GM18861 (cell line): Measurements from ENCODE around the gene MAP4K1.
"Not testable (repeated sequence)": the region's sequence is repeated elsewhere in the genome, so short reads cannot be mapped to it uniquely, and the experiment has no call there.

Experiments used
- ATAC-seq: cut with Tn5 transposase; IDR thresholded peaks from one replicate; pipeline ENCODE4 v1.9.1; 2021; ENCODE audit not compliant: unreplicated experiment

Gene MAP4K1

DNA sequence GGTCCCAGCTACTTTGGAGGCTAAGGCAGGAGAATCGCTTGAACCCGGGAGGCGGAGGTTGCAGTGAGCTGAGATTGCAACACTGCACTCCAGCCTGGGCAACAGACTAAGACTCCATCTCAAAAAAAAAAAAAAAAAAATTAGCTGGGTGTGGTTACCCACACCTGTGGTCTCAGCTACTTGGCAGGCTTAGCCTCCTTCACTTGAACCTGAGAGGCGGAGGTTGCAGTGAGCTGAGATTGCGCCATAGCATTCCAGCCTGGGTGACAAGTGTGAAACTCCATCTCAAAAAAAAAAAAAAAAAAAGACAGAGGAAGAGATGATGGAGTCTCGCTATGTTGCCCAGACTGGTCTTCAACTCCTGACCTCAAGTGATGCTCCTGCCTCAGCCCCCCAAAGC is 38.4 kb downstream of the MAP4K1 start:
- ATAC-seq, result not testable (repeated sequence)

DNA sequence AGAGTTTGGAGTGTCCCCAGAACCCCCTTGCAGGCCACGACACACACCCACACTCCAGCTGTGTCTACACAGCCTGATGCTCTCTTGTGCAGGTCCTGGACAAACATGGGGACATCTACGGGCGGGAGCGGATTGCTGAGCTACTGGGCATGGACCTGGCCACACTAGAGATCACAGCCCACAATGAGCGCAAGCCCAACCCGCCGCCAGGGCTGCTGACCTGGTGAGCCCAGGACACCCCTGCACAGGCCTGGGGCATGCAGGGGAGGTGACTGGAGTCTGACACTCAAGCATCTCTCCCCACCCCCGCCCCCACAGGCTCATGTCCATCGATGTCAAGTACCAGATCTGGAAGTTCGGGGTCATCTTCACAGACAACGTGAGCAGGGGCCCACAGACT is 39.9 kb downstream of the MAP4K1 start:
- no peak for ATAC-seq

DNA sequence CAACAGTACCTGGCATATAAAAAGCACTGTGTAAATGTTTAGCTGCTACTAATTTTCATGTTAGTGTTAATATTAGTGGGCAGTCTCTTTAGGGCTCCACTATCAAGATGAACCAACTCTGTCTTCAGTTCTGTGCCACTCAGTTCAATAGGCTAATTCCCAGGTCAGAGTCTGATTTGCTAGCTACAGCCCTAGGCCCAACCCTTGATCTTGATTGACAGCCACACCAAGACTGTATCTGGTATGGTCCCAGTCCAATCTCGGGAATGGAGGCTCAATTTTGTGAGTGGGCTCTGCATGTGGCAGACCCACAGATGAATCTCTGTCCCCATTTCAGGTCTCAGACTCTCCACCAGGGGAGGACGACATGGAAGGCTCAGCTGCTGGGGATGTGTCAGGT is 46.1 kb downstream of the MAP4K1 start:
- no peak for ATAC-seq

DNA sequence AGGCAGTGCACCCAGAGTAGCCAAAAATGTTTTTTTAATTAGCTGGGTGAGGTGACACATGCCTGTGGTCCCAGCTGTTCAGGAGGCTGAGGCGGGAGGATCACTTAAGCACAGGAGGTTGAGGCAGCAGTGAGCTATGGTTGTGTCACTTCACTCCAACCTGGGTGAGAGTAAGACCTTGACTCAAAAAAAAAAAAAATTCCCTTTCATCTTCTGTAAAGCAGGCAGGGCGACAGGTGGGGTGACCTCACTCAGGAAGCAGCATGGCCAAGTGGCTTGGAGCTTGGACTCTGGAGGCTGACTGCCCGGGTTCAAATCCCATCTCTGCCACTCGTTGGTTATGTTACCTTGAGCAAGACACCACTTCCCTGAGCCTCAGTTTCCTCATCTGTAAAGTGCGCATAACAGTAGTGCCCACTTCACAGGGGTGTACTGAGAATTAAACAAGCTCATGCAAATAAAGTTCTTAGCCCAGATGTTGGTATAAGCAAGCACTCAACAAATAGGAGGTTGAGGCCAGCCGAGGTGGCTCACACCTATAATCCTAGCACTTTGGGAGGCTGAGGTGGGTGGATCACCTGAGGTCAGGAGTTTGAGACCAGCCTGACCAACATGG is 48.3 kb downstream of the MAP4K1 start:
- ATAC-seq, result no peak

DNA sequence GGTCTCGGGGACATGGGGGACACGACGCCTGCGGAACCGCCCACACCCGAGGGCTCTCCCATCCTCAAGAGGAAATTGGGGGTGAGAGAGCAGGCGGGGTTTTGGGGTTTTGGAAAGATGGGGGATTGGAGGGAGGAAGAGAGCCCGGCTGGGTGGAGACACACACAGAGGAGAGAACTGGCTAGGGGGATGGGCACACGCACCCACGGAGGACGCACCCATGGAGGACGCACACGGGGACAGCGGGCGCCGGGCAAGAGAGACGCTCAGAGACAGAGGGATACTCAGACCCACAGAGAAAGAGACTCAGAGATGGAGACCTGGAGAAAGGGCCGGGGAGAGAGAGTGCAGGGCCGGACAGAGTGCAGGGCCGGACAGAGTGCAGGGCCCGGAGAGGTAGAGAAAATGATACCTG is 52.1 kb downstream of the MAP4K1 start:
- no peak for ATAC-seq

DNA sequence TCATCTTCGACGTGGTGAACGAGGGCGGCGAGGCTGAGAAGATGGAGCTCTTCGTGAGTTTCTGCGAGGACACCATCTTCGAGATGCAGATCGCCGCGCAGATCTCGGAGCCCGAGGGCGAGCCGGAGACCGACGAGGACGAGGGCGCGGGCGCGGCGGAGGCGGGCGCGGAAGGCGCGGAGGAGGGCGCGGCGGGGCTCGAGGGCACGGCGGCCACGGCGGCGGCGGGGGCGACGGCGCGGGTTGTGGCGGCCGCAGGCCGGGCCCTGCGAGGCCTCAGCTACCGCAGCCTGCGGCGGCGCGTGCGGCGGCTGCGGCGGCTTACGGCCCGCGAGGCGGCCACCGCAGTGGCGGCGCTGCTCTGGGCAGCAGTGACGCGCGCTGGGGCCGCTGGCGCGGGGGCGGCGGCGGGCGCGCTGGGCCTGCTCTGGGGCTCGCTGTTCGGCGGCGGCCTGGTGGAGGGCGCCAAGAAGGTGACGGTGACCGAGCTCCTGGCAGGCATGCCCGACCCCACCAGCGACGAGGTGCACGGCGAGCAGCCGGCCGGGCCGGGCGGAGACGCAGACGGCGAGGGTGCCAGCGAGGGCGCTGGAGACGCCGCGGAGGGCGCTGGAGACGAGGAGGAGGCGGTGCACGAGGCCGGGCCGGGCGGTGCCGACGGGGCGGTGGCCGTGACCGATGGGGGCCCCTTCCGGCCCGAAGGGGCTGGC is 52.6 kb downstream of the MAP4K1 start:
- no peak for ATAC-seq

DNA sequence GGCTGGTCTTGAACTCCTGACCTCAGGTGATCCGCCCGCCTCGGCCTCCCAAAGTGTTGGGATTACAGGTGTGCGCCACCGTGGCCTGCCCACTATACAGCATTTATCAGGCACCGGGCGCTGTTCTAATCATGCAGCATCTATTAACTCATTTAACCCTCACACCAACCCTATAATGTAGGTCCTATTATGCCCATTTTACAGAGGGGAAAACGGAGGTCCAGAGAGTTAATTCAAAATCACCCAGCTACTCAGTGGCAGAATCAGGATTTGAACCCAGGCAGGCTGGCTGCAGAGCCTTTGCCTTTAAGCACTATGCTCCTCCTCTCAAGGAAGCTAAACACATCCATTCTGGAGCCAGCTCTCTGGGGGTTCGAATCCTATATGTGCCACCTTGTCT is 54.3 kb downstream of the MAP4K1 start:
- ATAC-seq, result no peak

DNA sequence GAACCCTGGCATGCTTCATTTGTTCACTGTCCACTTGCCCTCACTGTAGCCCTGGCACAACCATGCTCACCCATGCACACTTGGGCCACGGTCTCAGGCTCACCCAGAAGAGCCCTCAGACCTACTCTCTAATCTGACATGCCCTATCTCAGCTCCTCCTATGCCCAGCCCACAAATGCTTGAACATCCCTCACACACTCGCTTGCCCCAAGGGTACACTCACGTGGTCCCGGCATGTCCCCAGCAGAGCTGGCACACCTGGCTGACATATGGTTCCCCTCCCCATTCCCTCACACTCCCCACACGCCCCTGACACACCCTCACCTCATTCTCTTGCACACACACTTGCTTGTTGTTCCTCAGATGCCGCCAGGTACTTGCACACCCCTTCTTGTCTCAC is 55.7 kb downstream of the MAP4K1 start:
- ATAC-seq, result no peak

DNA sequence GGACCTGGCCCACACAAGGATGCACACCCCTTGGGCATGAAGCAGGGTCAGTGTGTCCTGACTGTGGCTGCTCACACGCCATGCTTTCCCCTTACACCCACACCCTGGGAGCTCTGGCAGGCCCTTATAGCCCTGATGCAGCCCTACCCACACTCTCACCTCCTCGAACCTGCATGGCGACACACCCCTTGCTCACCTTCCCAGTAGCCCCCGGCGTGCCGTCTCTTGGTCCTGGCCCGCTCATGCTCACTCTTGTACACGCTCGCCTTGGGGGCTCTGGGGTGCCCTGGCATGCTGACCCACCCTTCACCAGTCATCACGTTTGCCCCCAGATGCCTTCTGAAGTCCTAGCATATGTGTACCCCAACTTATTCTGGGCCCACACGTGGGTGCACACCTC is 56.1 kb downstream of the MAP4K1 start:
- no peak for ATAC-seq

DNA sequence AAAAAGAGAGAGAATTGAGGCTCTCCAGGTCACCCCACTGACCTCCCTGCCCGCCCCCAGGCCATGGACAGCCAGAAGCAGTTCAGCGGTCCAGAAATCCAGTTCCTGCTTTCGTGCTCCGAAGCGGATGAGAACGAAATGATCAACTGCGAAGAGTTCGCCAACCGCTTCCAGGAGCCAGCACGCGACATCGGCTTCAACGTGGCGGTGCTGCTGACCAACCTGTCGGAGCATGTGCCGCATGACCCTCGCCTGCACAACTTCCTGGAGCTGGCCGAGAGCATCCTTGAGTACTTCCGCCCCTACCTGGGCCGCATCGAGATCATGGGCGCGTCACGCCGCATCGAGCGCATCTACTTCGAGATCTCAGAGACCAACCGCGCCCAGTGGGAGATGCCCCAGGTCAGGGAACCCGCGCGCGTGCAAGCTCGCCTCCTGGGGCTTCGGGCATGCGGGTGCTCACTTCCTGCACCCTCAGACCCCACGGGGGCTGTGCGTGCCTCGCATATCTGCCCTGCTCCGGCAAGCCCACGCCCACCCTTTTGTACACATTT is 56.6 kb downstream of the MAP4K1 start:
- no peak for ATAC-seq

DNA sequence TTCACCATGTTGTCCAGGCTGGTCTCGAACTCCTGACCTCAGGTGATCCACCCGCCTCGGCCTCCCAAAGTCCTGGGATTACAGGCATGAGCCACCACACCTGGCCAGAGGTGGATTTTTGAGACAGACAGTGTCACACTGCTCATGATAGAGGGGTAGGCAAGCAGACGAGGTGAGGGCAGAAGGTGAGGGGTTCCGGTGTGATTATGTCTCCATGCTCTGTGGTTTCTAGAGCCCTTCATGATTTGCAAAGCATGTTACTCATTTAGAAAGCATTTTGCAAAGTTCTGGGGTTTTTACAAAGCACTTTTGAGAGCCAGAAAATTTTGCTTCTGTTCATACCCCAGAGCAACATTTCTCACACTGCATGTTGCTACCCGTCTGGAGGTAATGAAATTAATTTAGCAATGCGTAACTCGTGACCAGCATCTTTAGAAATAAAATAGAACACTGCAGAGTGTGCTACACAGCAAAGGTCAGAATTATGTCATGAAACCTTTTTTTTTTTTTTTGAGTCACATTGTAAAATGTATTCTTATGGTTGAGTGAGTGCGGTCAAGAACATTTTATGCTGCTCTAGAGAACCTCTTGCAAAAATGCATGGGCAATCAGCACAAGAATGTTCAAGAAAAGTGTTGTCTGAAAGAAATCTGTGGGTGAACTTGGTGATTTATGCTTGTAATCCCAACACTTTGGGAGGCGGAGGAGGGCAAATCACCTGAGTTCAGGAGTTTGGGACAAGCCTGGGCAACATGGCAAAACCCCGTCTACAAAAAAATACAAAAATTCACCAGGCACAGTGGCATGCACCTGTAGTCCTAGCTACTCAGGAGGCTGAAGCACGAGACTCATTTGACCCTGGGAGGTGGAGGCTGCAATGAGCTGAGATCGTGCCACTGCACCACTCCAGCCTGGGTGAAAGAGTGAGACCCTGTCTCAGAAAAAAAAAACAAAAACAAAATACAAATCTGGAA is 58.0 kb downstream of the MAP4K1 start:
- ATAC-seq, result peak; percentile 71

DNA sequence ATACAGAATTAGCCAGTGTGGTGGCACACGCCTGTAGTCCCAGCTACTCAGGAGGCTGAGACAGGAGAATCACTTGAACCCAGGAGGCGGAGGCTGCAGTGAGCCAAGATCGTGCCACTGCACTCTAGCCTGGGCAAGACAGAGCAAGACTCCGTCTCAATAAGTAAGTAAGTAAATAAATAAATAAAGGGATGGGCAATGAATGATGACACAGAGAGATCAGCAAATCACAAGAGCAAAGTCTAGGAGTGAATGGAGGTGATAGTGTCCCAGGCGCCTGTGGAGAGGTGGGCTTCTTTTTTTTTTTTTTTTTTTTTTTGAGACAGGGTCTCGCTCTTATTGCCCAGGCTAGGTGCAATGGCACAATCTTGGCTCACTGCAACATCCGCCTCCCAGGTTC is 58.8 kb downstream of the MAP4K1 start:
- ATAC-seq, result not testable (repeated sequence)

DNA sequence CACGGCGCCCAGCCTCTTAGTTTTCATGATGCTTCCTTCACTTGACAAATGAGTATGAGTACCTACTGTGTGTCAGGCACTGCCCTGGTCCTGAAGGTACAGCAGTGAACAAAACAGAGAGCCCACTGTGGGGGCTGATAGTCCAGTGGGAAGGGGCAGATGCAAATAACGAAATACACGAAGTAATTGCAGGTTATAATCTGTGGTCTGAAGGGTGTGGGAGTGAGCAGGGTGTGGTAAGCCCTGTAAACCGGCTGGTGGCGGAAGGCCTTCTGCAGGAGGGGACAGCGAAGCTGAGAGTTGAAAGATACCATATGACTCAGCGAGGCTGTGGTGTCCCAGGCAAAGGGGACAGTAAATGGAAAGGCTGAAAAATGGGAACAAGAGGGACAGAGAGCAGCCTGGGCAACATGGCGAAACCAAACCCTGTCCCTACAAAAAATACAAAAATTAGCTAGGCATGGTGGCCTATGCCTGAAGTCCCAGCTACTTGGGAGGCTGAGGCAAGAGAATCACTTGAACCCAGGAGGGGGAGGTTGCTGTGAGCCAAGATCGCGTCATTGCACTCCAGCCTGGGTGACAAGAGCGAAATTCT is 60.5 kb downstream of the MAP4K1 start:
- peak; percentile 46 for ATAC-seq

DNA sequence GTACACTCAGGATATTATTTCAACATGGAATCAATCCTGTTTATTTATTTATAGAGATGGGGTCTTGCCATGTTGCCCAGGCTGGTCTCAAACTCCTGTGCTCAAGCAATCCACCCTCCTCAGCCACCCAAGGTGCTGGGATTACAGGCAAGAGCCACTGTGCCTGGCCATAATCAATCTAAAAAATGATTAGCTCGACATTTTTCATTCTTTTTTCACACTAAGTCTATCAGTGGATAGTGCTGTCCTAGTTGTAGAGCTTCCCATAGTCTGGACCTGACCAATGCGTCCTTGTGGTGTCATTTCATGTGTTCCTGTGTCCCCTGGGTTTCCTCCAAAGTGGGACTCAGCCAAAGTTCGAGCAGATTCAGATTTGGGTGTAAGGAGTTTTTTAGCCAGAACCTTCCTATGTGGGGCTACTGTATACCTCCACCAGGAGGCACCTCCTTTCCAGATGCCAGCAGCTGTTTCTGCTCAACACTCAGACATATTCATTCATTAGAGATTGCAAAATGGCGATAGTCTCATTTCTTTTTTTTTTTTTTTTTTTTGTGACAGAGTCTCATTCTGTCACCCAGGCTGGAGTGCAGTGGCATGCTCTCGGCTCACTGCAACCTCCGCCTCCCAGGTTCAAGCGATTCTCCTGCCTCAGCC is 61.1 kb downstream of the MAP4K1 start:
- ATAC-seq, result no peak

DNA sequence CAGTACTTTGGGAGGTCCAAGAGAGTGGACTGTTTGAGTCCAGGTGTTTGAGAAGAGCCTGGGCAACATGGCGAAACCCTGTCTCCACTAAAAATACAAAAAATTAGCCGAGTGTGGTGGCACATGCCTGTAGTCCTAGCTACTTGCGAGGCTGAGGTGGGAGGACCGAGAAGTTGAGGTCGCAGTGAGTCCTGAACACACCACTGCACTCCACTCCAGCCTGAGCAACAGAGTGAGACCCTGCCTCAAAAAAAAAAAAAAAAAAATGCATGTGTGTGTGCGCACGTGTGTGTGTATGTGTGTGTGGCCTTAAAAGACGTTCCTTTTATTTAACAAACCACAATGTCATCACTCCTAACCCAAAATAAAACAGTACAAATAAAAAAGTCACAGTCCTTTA is 62.6 kb downstream of the MAP4K1 start:
- no peak for ATAC-seq

DNA sequence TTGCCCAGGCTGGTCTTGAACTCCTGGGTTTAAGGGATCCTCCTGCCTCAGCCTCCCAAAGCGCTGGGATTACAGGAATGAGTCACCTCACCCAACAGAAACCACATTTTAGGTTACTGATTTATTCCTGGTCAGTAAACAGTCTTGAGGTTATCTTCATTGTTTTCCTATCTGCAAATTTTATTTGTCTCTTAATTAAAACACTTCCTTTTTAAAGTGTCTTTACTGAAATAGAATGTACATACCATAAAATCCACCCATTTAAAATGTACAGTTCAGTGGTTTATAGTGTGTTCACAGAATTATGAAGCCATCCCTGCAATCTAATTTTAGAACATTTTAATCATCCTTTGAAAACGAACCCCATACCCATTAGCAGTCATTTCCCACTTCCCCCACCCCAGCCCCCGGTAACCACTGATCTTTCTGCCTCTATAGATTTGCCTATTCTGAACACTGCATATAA is 63.0 kb downstream of the MAP4K1 start:
- no peak for ATAC-seq

DNA sequence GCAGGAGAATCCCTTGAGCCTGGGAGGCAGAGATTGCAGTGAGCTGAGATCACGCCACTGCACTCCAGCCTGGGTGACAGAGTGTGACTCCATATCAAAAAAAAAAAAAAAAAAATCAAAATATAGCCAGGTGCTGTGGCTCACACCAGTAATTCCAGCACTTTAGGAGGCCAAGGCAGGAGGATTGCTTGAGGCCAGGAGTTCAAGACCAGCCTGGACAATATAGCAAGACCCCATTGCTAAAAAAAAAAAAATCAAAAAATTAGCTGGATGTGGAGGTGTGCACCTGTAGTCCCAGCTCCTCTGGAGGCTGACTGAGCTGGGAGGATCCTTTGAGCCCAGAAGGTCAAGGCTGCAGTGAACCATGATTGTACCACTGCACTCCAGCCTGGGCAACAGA is 64.5 kb downstream of the MAP4K1 start:
- not testable (repeated sequence) for ATAC-seq

DNA sequence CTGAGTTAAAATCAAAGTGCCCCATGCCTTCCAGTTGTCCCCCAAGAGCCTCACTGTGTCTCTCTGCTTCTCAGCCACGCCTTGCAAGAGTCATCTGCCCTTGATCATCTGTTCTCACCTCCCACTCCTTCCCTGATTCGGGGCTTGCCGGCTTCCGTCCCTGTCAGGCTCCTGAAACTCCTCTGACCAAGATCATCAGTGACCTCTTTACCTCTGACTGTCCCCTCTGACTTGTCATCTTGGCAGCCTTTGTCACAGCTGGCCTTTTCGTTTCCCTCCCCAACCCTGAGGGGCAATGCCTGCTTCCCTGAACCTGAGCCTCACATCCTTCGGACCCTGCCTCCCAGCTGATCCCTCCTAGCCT is 66.3 kb downstream of the MAP4K1 start:
- ATAC-seq, result no peak

DNA sequence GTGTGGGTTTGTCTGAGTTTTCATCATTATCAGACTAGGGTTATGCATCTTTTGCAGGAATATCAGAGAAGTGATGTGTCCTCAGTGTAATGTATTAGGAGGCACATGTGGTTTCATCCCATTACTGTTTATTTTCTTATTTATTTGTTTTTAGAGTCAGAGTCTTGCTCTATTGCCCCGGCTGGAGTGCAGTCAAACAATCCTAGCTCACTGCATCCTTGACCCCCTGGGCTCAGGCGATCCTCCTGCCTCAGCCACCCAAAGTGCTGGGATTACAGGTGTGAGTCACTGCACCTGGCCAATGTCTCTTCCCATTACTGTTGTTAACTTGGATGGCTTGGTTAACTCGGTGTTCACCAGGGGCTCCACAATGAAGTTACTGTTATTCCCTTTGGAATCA is 67.4 kb downstream of the MAP4K1 start:
- no peak for ATAC-seq

DNA sequence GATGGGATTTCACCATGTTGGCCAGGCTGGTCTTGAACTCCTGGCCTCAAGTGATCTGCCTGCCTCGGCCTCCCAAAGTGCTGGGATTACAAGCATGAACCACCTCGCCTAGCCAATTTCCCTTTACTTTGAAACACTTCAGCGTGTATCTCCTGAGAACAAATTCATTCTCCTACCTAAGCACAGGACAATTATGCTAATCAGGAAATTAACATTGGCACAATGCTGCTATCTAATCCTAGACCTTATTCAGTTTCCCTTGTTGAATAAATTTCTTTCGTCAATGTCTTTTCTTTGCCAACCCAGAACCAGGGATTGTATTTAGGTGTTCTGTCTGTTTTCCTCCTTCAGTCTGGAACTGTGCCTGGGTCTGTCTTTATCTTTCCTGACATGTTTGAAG is 67.8 kb downstream of the MAP4K1 start:
- no peak for ATAC-seq

DNA sequence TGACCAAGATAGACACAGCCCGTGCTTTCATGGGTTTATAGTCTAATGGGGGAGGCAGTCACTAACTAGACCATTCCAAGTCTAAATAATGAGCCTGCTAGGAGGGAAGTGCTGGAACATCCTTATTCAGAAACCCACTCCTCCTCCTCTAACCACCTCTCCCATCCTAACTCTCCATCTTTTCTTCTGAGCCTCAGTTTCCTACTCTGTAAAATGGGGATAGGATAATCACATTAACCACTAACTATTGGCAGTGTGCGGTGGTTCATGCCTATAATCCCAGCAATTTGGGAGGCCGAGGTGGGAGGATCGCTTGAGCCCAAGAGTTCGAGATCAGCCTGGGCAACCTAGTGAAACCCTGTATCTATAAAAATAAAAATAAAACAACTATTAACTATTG is 68.7 kb downstream of the MAP4K1 start:
- no peak for ATAC-seq
